Activated CD8-positive, alpha-beta memory T cell treated with anti-CD3 and anti-CD28 coated beads, Interleukin-2, amount 50 U/mL, for 4 hours (primary cell): Measurements from ENCODE around the gene ZNF497.

Experiments used
- DNase-seq: peaks from one replicate; pipeline ENCODE4 v3.0.0-alpha.2; 2020

ZNF497 gene

GRCh38 chr19:58305065-58305931 lies 57.3 kb downstream of the ZNF497 start, which contains the start of gene ERVK3-1:
Gene ERVK3-1 (plus strand): TSS chr19:58305377. CDS start chr19:58312169, 6,792 bp downstream.
- DNase-seq: peak; percentile 91

DNA sequence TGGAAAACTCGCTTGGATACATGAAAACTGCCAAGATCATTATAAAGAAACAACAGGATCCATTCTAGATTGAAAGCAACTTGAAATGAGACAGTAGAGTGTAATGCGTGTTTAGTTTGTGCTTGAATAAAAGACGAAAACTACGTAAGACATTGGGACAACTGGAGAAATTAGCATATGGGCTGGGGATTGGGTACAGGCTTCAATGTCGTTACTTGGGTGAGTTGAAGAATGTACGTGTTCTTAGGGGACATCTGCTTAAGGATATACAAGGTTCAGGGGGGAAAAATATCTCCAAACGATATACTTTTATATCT lies 57.8 kb downstream of the ZNF497 start:
- DNase-seq: no peak
